Hindlimb muscle (tissue), 1 donor: ENCODE data around the gene OR5I1. TPM values are rescaled to one million over a fixed set of nuclear protein-coding genes. Genes with fewer than 3 reads are reported as not detected.
"Not testable (repeated sequence)": the region's sequence is repeated elsewhere in the genome, so short reads cannot be mapped to it uniquely, and the experiment has no call there.

Source experiments
- DNase-seq: peaks from one replicate; pipeline ENCODE4 v3.0.0-alpha.2; 2013
- polyA plus RNA-seq: library from polyadenylated mRNA; unstranded; fragments of 120-200 nt; gene quantifications from one replicate; pipeline ENCODE4 v1.2.1, GENCODE V29; 2013; ENCODE audit not compliant: insufficient read length

Gene OR5I1
- polyA plus RNA-seq: not detected

GRCh38 chr11:55936300-55936699 lies at the start of gene OR5I1:
TSS of gene OR5I1 (minus strand) at chr11:55936400. CDS start at chr11:55936400, 0 bp downstream.
- no peak for DNase-seq

- no peak for DNase-seq
These were observed 34.7 kb upstream of the OR5I1 start for GRCh38 chr11:55970935-55971334.

GRCh38 chr11:55969845-55970244 lies 33.6 kb upstream of the OR5I1 start, which contains the start of gene OR10AG1:
TSS of gene OR10AG1 (minus strand) at chr11:55969945. CDS start at chr11:55969907, 38 bp downstream.
- no peak for DNase-seq

GRCh38 chr11:55967914-55968313 lies 31.7 kb upstream of the OR5I1 start:
- no peak for DNase-seq

- DNase-seq: no peak
These were observed 30.2 kb upstream of the OR5I1 start for GRCh38 chr11:55966391-55966790.

- no peak for DNase-seq
These were observed 20.3 kb upstream of the OR5I1 start for GRCh38 chr11:55956521-55956920.

- DNase-seq: no peak
These were observed 13.1 kb upstream of the OR5I1 start for GRCh38 chr11:55949330-55949729.

- peak; percentile 3 for DNase-seq
These were observed 6.7 kb upstream of the OR5I1 start for GRCh38 chr11:55942785-55943392.

- DNase-seq: no peak
These were observed 15.7 kb downstream of the OR5I1 start for GRCh38 chr11:55920537-55920936.

GRCh38 chr11:55914482-55914881 lies 21.7 kb downstream of the OR5I1 start, which contains the start of gene OR5W2:
TSS of gene OR5W2 (minus strand) at chr11:55914582. CDS start at chr11:55914582, 0 bp downstream.
- no peak for DNase-seq

GRCh38 chr11:55902308-55902707 lies 33.9 kb downstream of the OR5I1 start:
- no peak for DNase-seq

GRCh38 chr11:55895216-55895615 lies 41.0 kb downstream of the OR5I1 start:
- no peak for DNase-seq

GRCh38 chr11:55885481-55885880 lies 50.7 kb downstream of the OR5I1 start:
- not testable (repeated sequence) for DNase-seq

Other genes starting within 250 kb of the OR5I1 start
- gene OR5D13, start 163.0 kb downstream of the OR5I1 start, polyA plus RNA-seq: not detected
- not detected for gene OR5D14, start 140.8 kb downstream of the OR5I1 start, polyA plus RNA-seq
- not detected for gene OR5L1, start 125.0 kb downstream of the OR5I1 start, polyA plus RNA-seq
- gene OR5D18, start 116.8 kb downstream of the OR5I1 start, polyA plus RNA-seq: not detected
- not detected for gene OR5L2, start 109.2 kb downstream of the OR5I1 start, polyA plus RNA-seq
- gene OR5D16, start 97.6 kb downstream of the OR5I1 start, polyA plus RNA-seq: not detected
- not detected for gene TRIM51, start 53.1 kb downstream of the OR5I1 start, polyA plus RNA-seq
- not detected for gene OR5W2, start 21.8 kb downstream of the OR5I1 start, polyA plus RNA-seq
- not detected for gene OR10AG1, start 33.5 kb upstream of the OR5I1 start, polyA plus RNA-seq
- not detected for gene OR5F1, start 58.2 kb upstream of the OR5I1 start, polyA plus RNA-seq
- gene OR5AS1, start 91.3 kb upstream of the OR5I1 start, polyA plus RNA-seq: not detected
- not detected for gene OR8I2, start 156.9 kb upstream of the OR5I1 start, polyA plus RNA-seq
- not detected for gene OR8H2, start 167.3 kb upstream of the OR5I1 start, polyA plus RNA-seq
- gene OR8H3, start 186.0 kb upstream of the OR5I1 start, polyA plus RNA-seq: not detected
- not detected for gene OR8J3, start 203.8 kb upstream of the OR5I1 start, polyA plus RNA-seq
- not detected for gene OR8K5, start 223.9 kb upstream of the OR5I1 start, polyA plus RNA-seq
- gene OR5J2, start 240.2 kb upstream of the OR5I1 start, polyA plus RNA-seq: not detected